Measurements from ENCODE around the gene SETD5. TPM values are rescaled to one million over a fixed set of nuclear protein-coding genes. Genes with fewer than 3 reads are reported as not detected.
A peak's percentile ranks its signal among the peaks of the same experiment; 100 is the strongest.

The SETD5 gene
- total RNA-seq, 1 experiment from 2014 or later = 111 TPM

DNA sequence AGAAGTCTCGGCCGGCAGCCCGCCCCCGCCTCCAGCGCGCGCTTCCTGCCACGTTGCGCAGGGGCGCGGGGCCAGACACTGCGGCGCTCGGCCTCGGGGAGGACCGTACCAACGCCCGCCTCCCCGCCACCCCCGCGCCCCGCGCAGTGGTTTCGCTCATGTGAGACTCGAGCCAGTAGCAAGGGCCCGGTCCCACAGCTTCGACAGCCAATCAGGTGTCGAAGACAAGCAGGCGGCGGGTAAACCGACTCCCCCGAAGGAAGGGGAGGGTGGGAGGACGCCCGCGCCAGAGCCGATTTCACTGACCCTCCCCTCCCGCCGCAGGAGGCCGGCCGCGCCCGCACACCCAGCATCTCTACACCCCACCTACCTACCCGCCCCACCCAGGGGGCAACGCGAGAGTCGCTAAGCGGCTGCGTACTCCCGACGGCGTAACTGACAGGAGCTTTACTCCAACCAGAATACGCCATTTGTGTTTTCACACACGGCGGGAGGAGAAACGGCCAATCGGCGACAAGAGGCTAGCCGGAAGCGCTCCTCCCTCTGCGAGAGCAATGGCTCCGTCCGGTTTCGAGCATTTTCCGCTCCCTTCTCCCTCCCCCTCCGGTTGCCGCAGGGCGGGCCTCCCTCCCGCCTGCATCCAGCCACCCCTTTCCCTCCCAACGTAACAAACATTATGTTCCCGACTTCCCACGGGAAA, 633 bp upstream of the SETD5 start:
- H3K79me2 ChIP-seq (ENCODE audit: low read length) = peaks cover 88% of the 10 kb centered on the region
- H4K20me1 ChIP-seq (ENCODE audit: insufficient read depth, low read depth, low read length) = peaks cover 70% of the 10 kb centered on the region
- H3K4me1 ChIP-seq (ENCODE audit: low read length) = peaks cover 52% of the 10 kb centered on the region
- peaks cover 36% of the 10 kb centered on the region for H3K36me3 ChIP-seq (ENCODE audit: insufficient read depth, low read length)
- peak overlapping the region; percentile 71 for H3K4me2 ChIP-seq (ENCODE audit: low read depth, low read length, poor library complexity, severe bottlenecking)
- H3K4me3 ChIP-seq (ENCODE audit: low read length) = peak overlapping the region; percentile 83
- peak overlapping the region; percentile 87 for H3K27ac ChIP-seq (ENCODE audit: low read length)
- H3K9me3 ChIP-seq (ENCODE audit: low read length) = no peaks in the 10 kb centered on the region
- DNase-seq = peak; percentile 99
- peak overlapping the region; percentile 86 for H3K9ac ChIP-seq (ENCODE audit: low read length)
- H2AFZ ChIP-seq (ENCODE audit: low read length) = no peak overlapping the region
- H3K9me2 ChIP-seq (replicated peaks; ENCODE audit: insufficient read depth, low read length) = no peaks in the 10 kb centered on the region
- no peaks in the 10 kb centered on the region for H3K27me3 ChIP-seq (ENCODE audit: low read length)

- H3K9me2 ChIP-seq (replicated peaks; ENCODE audit: insufficient read depth, low read length) = no peaks in the 10 kb centered on the region
- H3K27ac ChIP-seq (ENCODE audit: low read length) = peak overlapping the region; percentile 82
- peaks cover 23% of the 10 kb centered on the region for H3K36me3 ChIP-seq (ENCODE audit: insufficient read depth, low read length)
- peaks cover 88% of the 10 kb centered on the region for H3K79me2 ChIP-seq (ENCODE audit: low read length)
- peak overlapping the region; percentile 94 for H3K4me2 ChIP-seq (ENCODE audit: low read depth, low read length, poor library complexity, severe bottlenecking)
- peak overlapping the region; percentile 97 for H3K9ac ChIP-seq (ENCODE audit: low read length)
- peak; percentile 72 for DNase-seq
- H3K4me3 ChIP-seq (ENCODE audit: low read length) = peak overlapping the region; percentile 96
- H3K4me1 ChIP-seq (ENCODE audit: low read length) = peaks cover 64% of the 10 kb centered on the region
- peaks cover 71% of the 10 kb centered on the region for H4K20me1 ChIP-seq (ENCODE audit: insufficient read depth, low read depth, low read length)
- no peak overlapping the region for H2AFZ ChIP-seq (ENCODE audit: low read length)
- no peaks in the 10 kb centered on the region for H3K9me3 ChIP-seq (ENCODE audit: low read length)
- H3K27me3 ChIP-seq (ENCODE audit: low read length) = no peaks in the 10 kb centered on the region
These were observed 688 bp downstream of the SETD5 start for GRCh38 chr3:9397906-9398699.

DNA sequence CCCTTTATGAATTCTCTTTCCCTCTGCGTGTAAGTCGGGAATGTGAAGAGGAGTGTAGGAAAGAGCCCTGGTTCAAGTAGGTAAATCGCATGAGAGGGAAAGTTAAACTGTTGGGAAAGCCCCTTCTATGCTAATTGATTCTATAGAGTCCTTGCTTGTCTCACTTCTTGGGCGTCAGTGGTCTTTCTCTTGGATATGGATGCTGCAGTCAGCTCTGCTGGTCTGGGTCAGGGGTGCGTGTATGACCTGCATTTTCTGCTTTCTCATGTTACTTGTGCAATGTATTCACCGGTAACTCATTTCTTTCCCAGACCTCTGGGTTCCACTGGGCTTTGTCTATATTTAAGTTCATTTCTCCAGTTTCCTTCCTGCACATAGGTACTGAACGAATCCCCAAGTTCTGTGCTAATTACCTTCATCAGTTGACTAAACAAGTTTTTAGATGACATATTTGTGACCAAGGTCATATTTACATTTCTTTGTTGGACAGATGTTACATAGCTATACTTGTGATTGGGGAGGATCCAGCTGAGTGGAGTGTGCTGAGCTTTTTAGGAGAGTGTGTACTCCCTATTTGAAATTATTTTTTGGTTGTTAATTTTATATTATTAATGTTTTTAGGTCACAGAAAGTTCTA, 1.4 kb downstream of the SETD5 start:
- Histone ChIP-seq H3K27me3 (ENCODE audit: low read length) (no peaks in the 10 kb centered on the region), H4K20me1 (ENCODE audit: insufficient read depth, low read depth, low read length) (peaks cover 72% of the 10 kb centered on the region), H3K36me3 (ENCODE audit: insufficient read depth, low read length) (peaks cover 16% of the 10 kb centered on the region), H3K4me3 (ENCODE audit: low read length) (peak overlapping the region; percentile 96), H3K9me2 (replicated peaks; ENCODE audit: insufficient read depth, low read length) (no peaks in the 10 kb centered on the region), H3K4me1 (ENCODE audit: low read length) (peaks cover 69% of the 10 kb centered on the region), H3K4me2 (ENCODE audit: low read depth, low read length, poor library complexity, severe bottlenecking) (peak overlapping the region; percentile 94), H3K79me2 (ENCODE audit: low read length) (peaks cover 88% of the 10 kb centered on the region), H3K27ac (ENCODE audit: low read length) (peak overlapping the region; percentile 82), H3K9me3 (ENCODE audit: low read length) (no peaks in the 10 kb centered on the region), H2AFZ (ENCODE audit: low read length) (no peak overlapping the region), H3K9ac (ENCODE audit: low read length) (peak overlapping the region; percentile 97)
- DNase-seq = peak; percentile 70

GRCh38 chr3:9399337-9399703, 1.9 kb downstream of the SETD5 start:
- peaks cover 71% of the 10 kb centered on the region for H4K20me1 ChIP-seq (ENCODE audit: insufficient read depth, low read depth, low read length)
- H3K79me2 ChIP-seq (ENCODE audit: low read length) = peaks cover 88% of the 10 kb centered on the region
- H3K4me3 ChIP-seq (ENCODE audit: low read length) = peak overlapping the region; percentile 96
- DNase-seq = no peak
- peak overlapping the region; percentile 16; the same call in 1 of the 2 replicates for H3K27ac ChIP-seq (ENCODE audit: low read length)
- H3K9ac ChIP-seq (ENCODE audit: low read length) = peak overlapping the region; percentile 97
- no peaks in the 10 kb centered on the region for H3K9me3 ChIP-seq (ENCODE audit: low read length)
- H3K4me2 ChIP-seq (ENCODE audit: low read depth, low read length, poor library complexity, severe bottlenecking) = peak overlapping the region; percentile 94
- no peak overlapping the region for H2AFZ ChIP-seq (ENCODE audit: low read length)
- H3K4me1 ChIP-seq (ENCODE audit: low read length) = peaks cover 70% of the 10 kb centered on the region
- no peaks in the 10 kb centered on the region for H3K9me2 ChIP-seq (replicated peaks; ENCODE audit: insufficient read depth, low read length)
- H3K27me3 ChIP-seq (ENCODE audit: low read length) = no peaks in the 10 kb centered on the region
- H3K36me3 ChIP-seq (ENCODE audit: insufficient read depth, low read length) = peaks cover 11% of the 10 kb centered on the region

DNA sequence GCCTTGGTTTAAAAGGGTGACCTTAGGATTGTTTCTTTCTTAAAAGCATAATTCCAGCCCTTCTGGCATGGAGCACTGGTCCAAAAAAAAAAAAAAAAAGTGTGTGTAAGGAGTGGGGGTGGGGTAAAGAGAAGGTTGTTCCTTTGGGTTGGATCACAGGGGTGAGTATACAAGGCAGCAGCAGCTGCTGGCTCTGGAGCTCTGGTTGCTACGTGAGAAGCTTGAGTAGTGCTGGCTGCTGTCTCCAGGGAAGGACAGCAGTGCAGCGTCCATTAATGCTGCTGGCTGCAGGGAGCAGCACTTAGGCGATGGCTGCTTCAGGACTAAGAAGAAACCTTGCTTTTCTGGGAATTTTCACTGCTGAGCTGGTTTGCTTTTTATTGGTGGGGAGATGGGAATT, 2.3 kb downstream of the SETD5 start:
- Histone ChIP-seq H2AFZ (ENCODE audit: low read length) (no peak overlapping the region), H3K9ac (ENCODE audit: low read length) (peak overlapping the region; percentile 97), H3K4me2 (ENCODE audit: low read depth, low read length, poor library complexity, severe bottlenecking) (peak overlapping the region; percentile 94), H3K27ac (ENCODE audit: low read length) (peak overlapping the region; percentile 33), H3K4me1 (ENCODE audit: low read length) (peaks cover 70% of the 10 kb centered on the region), H3K27me3 (ENCODE audit: low read length) (no peaks in the 10 kb centered on the region), H3K79me2 (ENCODE audit: low read length) (peaks cover 88% of the 10 kb centered on the region), H3K9me2 (replicated peaks; ENCODE audit: insufficient read depth, low read length) (no peaks in the 10 kb centered on the region), H3K9me3 (ENCODE audit: low read length) (no peaks in the 10 kb centered on the region), H4K20me1 (ENCODE audit: insufficient read depth, low read depth, low read length) (peaks cover 70% of the 10 kb centered on the region), H3K4me3 (ENCODE audit: low read length) (peak overlapping the region; percentile 96), H3K36me3 (ENCODE audit: insufficient read depth, low read length) (peaks cover 7% of the 10 kb centered on the region)
- DNase-seq = peak; percentile 76

GRCh38 chr3:9400616-9401015, 3.2 kb downstream of the SETD5 start:
- peaks cover 88% of the 10 kb centered on the region for H3K79me2 ChIP-seq (ENCODE audit: low read length)
- H3K27ac ChIP-seq (ENCODE audit: low read length) = peak overlapping the region; percentile 33
- no peaks in the 10 kb centered on the region for H3K9me3 ChIP-seq (ENCODE audit: low read length)
- H3K9ac ChIP-seq (ENCODE audit: low read length) = peak overlapping the region; percentile 40
- H3K4me1 ChIP-seq (ENCODE audit: low read length) = peaks cover 70% of the 10 kb centered on the region
- H3K9me2 ChIP-seq (replicated peaks; ENCODE audit: insufficient read depth, low read length) = no peaks in the 10 kb centered on the region
- no peak for DNase-seq
- H3K4me2 ChIP-seq (ENCODE audit: low read depth, low read length, poor library complexity, severe bottlenecking) = peak overlapping the region; percentile 94
- no peak overlapping the region for H2AFZ ChIP-seq (ENCODE audit: low read length)
- peak overlapping the region; percentile 96 for H3K4me3 ChIP-seq (ENCODE audit: low read length)
- H3K27me3 ChIP-seq (ENCODE audit: low read length) = no peaks in the 10 kb centered on the region
- peaks cover 68% of the 10 kb centered on the region for H4K20me1 ChIP-seq (ENCODE audit: insufficient read depth, low read depth, low read length)
- H3K36me3 ChIP-seq (ENCODE audit: insufficient read depth, low read length) = no peaks in the 10 kb centered on the region

- H2AFZ ChIP-seq (ENCODE audit: low read length) = no peak overlapping the region
- peak overlapping the region; percentile 18; the same call in 1 of the 2 replicates for H3K4me3 ChIP-seq (ENCODE audit: low read length)
- no peaks in the 10 kb centered on the region for H3K9me3 ChIP-seq (ENCODE audit: low read length)
- peaks cover 76% of the 10 kb centered on the region for H4K20me1 ChIP-seq (ENCODE audit: insufficient read depth, low read depth, low read length)
- H3K79me2 ChIP-seq (ENCODE audit: low read length) = peaks cover 94% of the 10 kb centered on the region
- DNase-seq = no peak
- peaks cover 81% of the 10 kb centered on the region for H3K4me1 ChIP-seq (ENCODE audit: low read length)
- peak overlapping the region; percentile 94 for H3K4me2 ChIP-seq (ENCODE audit: low read depth, low read length, poor library complexity, severe bottlenecking)
- no peaks in the 10 kb centered on the region for H3K27me3 ChIP-seq (ENCODE audit: low read length)
- H3K27ac ChIP-seq (ENCODE audit: low read length) = no peak overlapping the region
- no peak overlapping the region for H3K9ac ChIP-seq (ENCODE audit: low read length)
- no peaks in the 10 kb centered on the region for H3K9me2 ChIP-seq (replicated peaks; ENCODE audit: insufficient read depth, low read length)
- H3K36me3 ChIP-seq (ENCODE audit: insufficient read depth, low read length) = no peaks in the 10 kb centered on the region
These were observed 4.6 kb downstream of the SETD5 start for GRCh38 chr3:9401986-9402385.
